Body of pancreas (tissue), 4 donors: Measurements from ENCODE around the gene FN3K.

Source experiments
- POLR2A ChIP-seq, 3 donors: fragments of 450-650 bp; IDR thresholded peaks; one replicate each; pipeline ENCODE4 v1.6.1; 2016; ENCODE audit warnings: antibody characterized with exemption in 3 of 3, mild to moderate bottlenecking in 2 of 3
- TF ChIP-seq, protein P1 (sequence below), 7 experiments: fragments of 450-650 bp in 4 of 7; fragments of 200-600 bp in 3 of 7; sonication (generic) in 3 of 7; IDR thresholded peaks; one replicate each; pipeline ENCODE4 v1.5.1; 2016 to 2019; ENCODE audit warnings: antibody characterized with exemption in 7 of 7

- TF ChIP-seq, protein P1, sequence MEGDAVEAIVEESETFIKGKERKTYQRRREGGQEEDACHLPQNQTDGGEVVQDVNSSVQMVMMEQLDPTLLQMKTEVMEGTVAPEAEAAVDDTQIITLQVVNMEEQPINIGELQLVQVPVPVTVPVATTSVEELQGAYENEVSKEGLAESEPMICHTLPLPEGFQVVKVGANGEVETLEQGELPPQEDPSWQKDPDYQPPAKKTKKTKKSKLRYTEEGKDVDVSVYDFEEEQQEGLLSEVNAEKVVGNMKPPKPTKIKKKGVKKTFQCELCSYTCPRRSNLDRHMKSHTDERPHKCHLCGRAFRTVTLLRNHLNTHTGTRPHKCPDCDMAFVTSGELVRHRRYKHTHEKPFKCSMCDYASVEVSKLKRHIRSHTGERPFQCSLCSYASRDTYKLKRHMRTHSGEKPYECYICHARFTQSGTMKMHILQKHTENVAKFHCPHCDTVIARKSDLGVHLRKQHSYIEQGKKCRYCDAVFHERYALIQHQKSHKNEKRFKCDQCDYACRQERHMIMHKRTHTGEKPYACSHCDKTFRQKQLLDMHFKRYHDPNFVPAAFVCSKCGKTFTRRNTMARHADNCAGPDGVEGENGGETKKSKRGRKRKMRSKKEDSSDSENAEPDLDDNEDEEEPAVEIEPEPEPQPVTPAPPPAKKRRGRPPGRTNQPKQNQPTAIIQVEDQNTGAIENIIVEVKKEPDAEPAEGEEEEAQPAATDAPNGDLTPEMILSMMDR (IDR thresholded peaks at IDR 0.05): no peak
- no peak for TF ChIP-seq POLR2A (IDR thresholded peaks at IDR 0.05)
Measured at GRCh38 chr17:82787081-82787848, 51.9 kb downstream of the FN3K start.
